Fibroblast of lung (primary cell): Measurements from ENCODE around the gene VTI1A. TPM values are rescaled to one million over a fixed set of nuclear protein-coding genes. Genes with fewer than 3 reads are reported as not detected.
A peak's percentile ranks its signal among the peaks of the same experiment; 100 is the strongest.

Source experiments
- DNase-seq, 2 donors: peaks; one replicate each; pipeline versions ENCODE4 v3.0.0 to v3.0.0-alpha.2; 2010; ENCODE audit warnings: low read depth in 2 of 2
- H2AFZ ChIP-seq: 2 replicates; pipeline ENCODE4 v1.5.1; 2012; ENCODE audit warnings: low read length, control low read depth, inconsistent platforms
- H3K27ac ChIP-seq: 2 replicates; pipeline ENCODE4 v1.5.1; 2011; ENCODE audit warnings: low read length, control low read depth; ENCODE audit not compliant: insufficient read depth
- H3K27me3 ChIP-seq: 2 replicates; pipeline ENCODE4 v1.5.1; 2011; ENCODE audit warnings: mild to moderate bottlenecking, low read length; ENCODE audit not compliant: control insufficient read depth, insufficient read depth
- H3K36me3 ChIP-seq: 2 replicates; pipeline ENCODE4 v1.5.1; 2011; ENCODE audit warnings: low read length; ENCODE audit not compliant: control insufficient read depth, insufficient read depth
- H3K4me1 ChIP-seq: 2 replicates; pipeline ENCODE4 v1.5.1; 2011; ENCODE audit warnings: low read length; ENCODE audit not compliant: control insufficient read depth, insufficient read depth; ENCODE audit errors: extremely low read depth
- H3K4me2 ChIP-seq: 2 replicates; pipeline ENCODE4 v1.5.1; 2011; ENCODE audit warnings: low read length, control low read depth; ENCODE audit not compliant: insufficient read depth; ENCODE audit errors: extremely low read depth
- H3K4me3 ChIP-seq, 4 experiments: fragments of 200-600 bp in 1 of 4; sonication (generic) in 1 of 4; replicated peaks in 1 of 4; 2 replicates each; pipeline ENCODE4 v1.5.1; 2011 to 2016; ENCODE audit warnings: low read length in 4 of 4, low read depth in 3 of 4, mild to moderate bottlenecking in 3 of 4, control low read depth in 2 of 4, inconsistent platforms in 1 of 4, mixed read lengths in 1 of 4; ENCODE audit not compliant: insufficient read depth in 1 of 4; ENCODE audit errors: control extremely low read depth in 1 of 4
- H3K79me2 ChIP-seq: 2 replicates; pipeline ENCODE4 v1.5.1; 2012; ENCODE audit warnings: mild to moderate bottlenecking, low read length, inconsistent platforms; ENCODE audit not compliant: control insufficient read depth, insufficient read depth
- H3K9ac ChIP-seq: 2 replicates; pipeline ENCODE4 v1.5.1; 2011; ENCODE audit warnings: mild to moderate bottlenecking, low read length, control low read depth; ENCODE audit not compliant: insufficient read depth
- H3K9me3 ChIP-seq: 2 replicates; pipeline ENCODE4 v1.5.1; 2012; ENCODE audit warnings: low read depth, low read length; ENCODE audit not compliant: control insufficient read depth, insufficient read depth
- H4K20me1 ChIP-seq: 2 replicates; pipeline ENCODE4 v1.5.1; 2011; ENCODE audit warnings: low read length; ENCODE audit not compliant: control insufficient read depth, insufficient read depth; ENCODE audit errors: extremely low read depth
- CTCF ChIP-seq, 2 donors: IDR thresholded peaks in 1 of 2; conservative IDR thresholded peaks in 1 of 2; 1 replicate in 1 of 2; 2 replicates in 1 of 2; pipeline ENCODE4 v1.5.1; 2011 to 2012; ENCODE audit warnings: low read length in 2 of 2, control low read depth in 1 of 2, inconsistent platforms in 1 of 2, low read depth in 1 of 2, mild to moderate bottlenecking in 1 of 2
- EZH2 ChIP-seq: IDR thresholded peaks from 2 replicates; pipeline ENCODE4 v1.5.1; 2012; ENCODE audit warnings: low read length, control low read depth, mild to moderate bottlenecking; ENCODE audit errors: missing control alignments
- polyA plus RNA-seq, 2 donors: library from polyadenylated mRNA; depleted of rRNA in 1 of 2; stranded (reverse) in 1 of 2; unstranded in 1 of 2; fragments of >200 nt; gene quantifications; 2 replicates each; pipeline ENCODE4 v1.2.1, GENCODE V29; 2011 to 2012; ENCODE audit warnings: missing spikeins in 1 of 2
- total RNA-seq: library from RNA; depleted of rRNA; stranded (reverse); fragments of >200 nt; gene quantifications from 2 replicates; pipeline ENCODE4 v1.2.1, GENCODE V29; 2014

Gene VTI1A
- total and polyA plus RNA-seq, 2 donors (not counting 1 experiment from before 2014, with no cell fraction given) = 19.1 to 30.9 TPM

- no peak for DNase-seq
- H3K79me2 ChIP-seq = no peaks in the 10 kb centered on the region
- peak overlapping the region; percentile 73 for H3K4me2 ChIP-seq
Measured at GRCh38 chr10:112531421-112531820, 84.4 kb downstream of the VTI1A start.

DNA sequence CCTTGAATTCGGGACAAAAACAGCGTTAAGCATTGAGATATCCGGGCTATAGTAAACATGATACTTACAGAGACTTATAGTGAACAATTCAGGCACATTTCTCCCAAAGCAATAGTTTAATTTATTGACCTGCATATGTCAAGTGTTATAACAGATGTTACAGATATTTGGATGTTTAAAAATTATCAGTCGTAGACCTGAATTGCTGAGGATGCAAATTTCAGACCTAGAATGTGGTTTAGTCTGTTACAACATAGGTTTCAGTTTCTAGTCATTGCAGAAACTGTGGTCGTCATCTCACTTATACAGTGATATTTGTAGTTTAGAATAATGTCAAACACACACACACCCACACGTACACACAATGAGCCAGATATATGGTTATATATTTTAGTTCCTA lies 85.2 kb downstream of the VTI1A start:
- H3K9me3 ChIP-seq = no peaks in the 10 kb centered on the region
- no peaks in the 10 kb centered on the region for H3K79me2 ChIP-seq
- no peak overlapping the region for H3K9ac ChIP-seq
- no peak overlapping the region for H3K27ac ChIP-seq
- no peak for TF ChIP-seq EZH2
- no peak for TF ChIP-seq CTCF (conservative IDR thresholded peaks at IDR 0.05 in 1 of 2, IDR thresholded peaks at IDR 0.05 in 1 of 2; ENCODE audit: low read depth in 1 of 2, low read length in 2 of 2)
- peak overlapping the region; percentile 29 to 76 (median 52) for H3K4me3 ChIP-seq
- H3K27me3 ChIP-seq = no peaks in the 10 kb centered on the region
- H4K20me1 ChIP-seq = no peaks in the 10 kb centered on the region
- no peaks in the 10 kb centered on the region for H3K4me1 ChIP-seq
- peak overlapping the region; percentile 50 for H2AFZ ChIP-seq
- DNase-seq = peak in 1 of 2 donors; percentile 76
- H3K36me3 ChIP-seq = no peaks in the 10 kb centered on the region
- peak overlapping the region; percentile 73 for H3K4me2 ChIP-seq

More at GRCh38 chr10:112531421-112531820, 84.4 kb downstream of the VTI1A start:
- Histone ChIP-seq H3K27ac (no peak overlapping the region), H3K9me3 (no peaks in the 10 kb centered on the region), H4K20me1 (no peaks in the 10 kb centered on the region), H3K27me3 (no peaks in the 10 kb centered on the region), H3K36me3 (no peaks in the 10 kb centered on the region), H2AFZ (peak overlapping the region; percentile 47), H3K4me1 (no peaks in the 10 kb centered on the region), H3K9ac (no peak overlapping the region), H3K4me3 (peak overlapping the region in 3 of 4 experiments; percentile 47 to 76 (median 56))
- TF ChIP-seq EZH2 (no peak), CTCF (conservative IDR thresholded peaks at IDR 0.05 in 1 of 2, IDR thresholded peaks at IDR 0.05 in 1 of 2; ENCODE audit: low read depth in 1 of 2, low read length in 2 of 2) (no peak)

GRCh38 chr10:112532956-112533355 lies 85.9 kb downstream of the VTI1A start:
- no peak overlapping the region for H3K9ac ChIP-seq
- H3K27me3 ChIP-seq = no peaks in the 10 kb centered on the region
- DNase-seq = no peak
- no peaks in the 10 kb centered on the region for H3K4me1 ChIP-seq
- H3K79me2 ChIP-seq = no peaks in the 10 kb centered on the region
- H3K4me3 ChIP-seq = no peak overlapping the region
- no peak for TF ChIP-seq CTCF (conservative IDR thresholded peaks at IDR 0.05 in 1 of 2, IDR thresholded peaks at IDR 0.05 in 1 of 2; ENCODE audit: low read depth in 1 of 2, low read length in 2 of 2)
- no peak for TF ChIP-seq EZH2
- no peak overlapping the region for H3K4me2 ChIP-seq
- H4K20me1 ChIP-seq = no peaks in the 10 kb centered on the region
- H3K27ac ChIP-seq = no peak overlapping the region
- H2AFZ ChIP-seq = no peak overlapping the region
- no peaks in the 10 kb centered on the region for H3K9me3 ChIP-seq
- no peaks in the 10 kb centered on the region for H3K36me3 ChIP-seq
